PC-9 (cell line): Measurements from ENCODE around the gene ZFR. TPM values are rescaled to one million over a fixed set of nuclear protein-coding genes. Genes with fewer than 3 reads are reported as not detected.
"Not testable (repeated sequence)": the region's sequence is repeated elsewhere in the genome, so short reads cannot be mapped to it uniquely, and the experiment has no call there.

ENCODE experiments used
- BruUV-seq: library from RNA; stranded (reverse); fragments of 400-500 nt; replicated peaks from 2 replicates; lab custom pipeline; 2021; lab: Mats Ljungman, UMichigan
- CTCF ChIA-PET: fragments of 300-600 bp; sonication (Branson Sonifier 250); formaldehyde crosslinking; loops from one replicate; lab custom pipeline; 2022; ENCODE audit warnings: antibody characterized with exemption; lab: Charles Lee
- POLR2A ChIA-PET: fragments of 300-600 bp; sonication (Branson Sonifier 250); formaldehyde crosslinking; loops from one replicate; lab custom pipeline; 2022; ENCODE audit warnings: antibody characterized with exemption; ENCODE audit not compliant: unreplicated experiment; lab: Charles Lee
- DNase-seq, 2 experiments: peaks; one replicate each; pipeline versions ENCODE4 v3.0.0 to v3.0.0-alpha.2; 2015 to 2022; ENCODE audit warnings: mixed read lengths in 1 of 2
- H2AFZ ChIP-seq: fragments of 200-600 bp; sonication (generic); 2 replicates; pipeline ENCODE4 v1.8.1; 2017; ENCODE audit warnings: antibody characterized with exemption
- H3F3A ChIP-seq: fragments of 200-600 bp; sonication (generic); 2 replicates; pipeline ENCODE4 v1.8.1; 2017; ENCODE audit warnings: antibody characterized with exemption, mild to moderate bottlenecking, low read depth; ENCODE audit not compliant: insufficient read depth
- H3K27ac ChIP-seq: fragments of 200-600 bp; sonication (generic); 2 replicates; pipeline ENCODE4 v1.6.1; 2016; ENCODE audit warnings: mixed run types
- H3K27me3 ChIP-seq: fragments of 200-600 bp; sonication (generic); 2 replicates; pipeline ENCODE4 v1.6.1; 2016; ENCODE audit warnings: low read depth, mixed run types; ENCODE audit not compliant: insufficient read depth
- H3K36me3 ChIP-seq: fragments of 200-600 bp; sonication (generic); 2 replicates; pipeline ENCODE4 v1.6.1; 2016; ENCODE audit warnings: low read depth, mixed run types
- H3K4me1 ChIP-seq: fragments of 200-600 bp; sonication (generic); replicated peaks from 2 replicates; pipeline ENCODE4 v1.6.1; 2016; ENCODE audit warnings: mixed run types; ENCODE audit not compliant: insufficient read depth
- H3K4me2 ChIP-seq: fragments of 200-600 bp; sonication (generic); 2 replicates; pipeline ENCODE4 v1.6.1; 2017; ENCODE audit warnings: mixed run types
- H3K4me3 ChIP-seq: fragments of 200-600 bp; sonication (generic); 2 replicates; pipeline ENCODE4 v1.6.1; 2016; ENCODE audit warnings: mixed run types
- H3K79me2 ChIP-seq: fragments of 200-600 bp; sonication (generic); 2 replicates; pipeline ENCODE4 v1.6.1; 2017; ENCODE audit warnings: low read depth, mixed run types
- H3K9me2 ChIP-seq: fragments of 200-600 bp; sonication (generic); 2 replicates; pipeline ENCODE4 v1.8.1; 2017; ENCODE audit warnings: mild to moderate bottlenecking; ENCODE audit not compliant: insufficient read depth
- H3K9me3 ChIP-seq: fragments of 200-600 bp; sonication (generic); 2 replicates; pipeline ENCODE4 v1.8.1; 2016; ENCODE audit warnings: low read depth; ENCODE audit not compliant: insufficient read depth
- H4K20me1 ChIP-seq: fragments of 200-600 bp; sonication (generic); 2 replicates; pipeline ENCODE4 v1.8.1; 2017; ENCODE audit not compliant: insufficient read depth
- CTCF ChIP-seq: fragments of 200-600 bp; sonication (generic); conservative IDR thresholded peaks from 2 replicates; pipeline ENCODE4 v1.6.1; 2017; ENCODE audit warnings: mixed run types, antibody characterized with exemption, mild to moderate bottlenecking, moderate library complexity
- EZH2 ChIP-seq: fragments of 200-600 bp; sonication (generic); IDR thresholded peaks from 2 replicates; pipeline ENCODE4 v1.8.0; 2017; ENCODE audit warnings: antibody characterized with exemption, low read depth
- intact Hi-C: fragments of 100-400 bp; cut with micrococcal nuclease; formaldehyde crosslinking; loops from one replicate; pipeline ENCODE4 v1.10.0; 2022; ENCODE audit not compliant: unreplicated experiment
- total RNA-seq: library from RNA; stranded (reverse); gene quantifications from 2 replicates; pipeline ENCODE4 v1.2.3, GENCODE V29; 2021

Gene ZFR
- total RNA-seq, 1 experiment from 2014 or later, result 69.2 TPM

GRCh38 chr5:32435383-32435782 lies 9.2 kb downstream of the ZFR start:
- Histone ChIP-seq H3K4me3 (no peak overlapping the region), H3K27me3 (no peaks in the 10 kb centered on the region), H3K9me2 (no peaks in the 10 kb centered on the region; the same call in 1 of the 2 replicates), H3F3A (peaks cover 11% of the 10 kb centered on the region; the same call in 1 of the 2 replicates), H4K20me1 (peaks cover 98% of the 10 kb centered on the region), H3K4me2 (no peak overlapping the region), H3K9me3 (no peaks in the 10 kb centered on the region), H3K79me2 (peaks cover 100% of the 10 kb centered on the region), H3K4me1 (peaks cover 35% of the 10 kb centered on the region), H3K36me3 (peaks cover 39% of the 10 kb centered on the region), H3K27ac (no peak overlapping the region), H2AFZ (no peak overlapping the region)
- intact Hi-C loops, result no loop called here
- no TSS peak for BruUV-seq
- ChIA-PET CTCF (interaction anchor here (0.6 kb wide), 1 partner anchor 18 kb away, joined by 3 read pairs; no protein-coding TSS in a partner anchor), POLR2A (no interaction called here)
- no peak for DNase-seq
- TF ChIP-seq EZH2 (no peak), CTCF (no peak)

GRCh38 chr5:32434221-32434620 lies 10.3 kb downstream of the ZFR start:
- no TSS peak for BruUV-seq

GRCh38 chr5:32432633-32433032 lies 11.9 kb downstream of the ZFR start:
- H3K36me3 ChIP-seq, result peaks cover 42% of the 10 kb centered on the region
- ChIA-PET CTCF (no interaction called here), POLR2A (no interaction called here)
- peaks cover 82% of the 10 kb centered on the region for H4K20me1 ChIP-seq
- BruUV-seq, result no TSS peak
- no peak for TF ChIP-seq CTCF
- TF ChIP-seq EZH2, result no peak
- H3K4me1 ChIP-seq, result peaks cover 11% of the 10 kb centered on the region
- H3K27ac ChIP-seq, result no peak overlapping the region
- H3K27me3 ChIP-seq, result no peaks in the 10 kb centered on the region
- DNase-seq, result no peak
- no peaks in the 10 kb centered on the region; the same call in 1 of the 2 replicates for H3K9me2 ChIP-seq
- H3K4me3 ChIP-seq, result no peak overlapping the region
- peaks cover 5% of the 10 kb centered on the region; the same call in 1 of the 2 replicates for H3F3A ChIP-seq
- no peaks in the 10 kb centered on the region for H3K9me3 ChIP-seq
- H3K4me2 ChIP-seq, result no peak overlapping the region
- no peak overlapping the region for H2AFZ ChIP-seq
- H3K79me2 ChIP-seq, result peaks cover 96% of the 10 kb centered on the region
- intact Hi-C loops, result no loop called here

More at GRCh38 chr5:32434221-32434620, 10.3 kb downstream of the ZFR start:
- H2AFZ ChIP-seq, result no peak overlapping the region
- H3K9me3 ChIP-seq, result no peaks in the 10 kb centered on the region
- TF ChIP-seq CTCF (no peak), EZH2 (no peak)
- intact Hi-C loops, result no loop called here
- CTCF ChIA-PET, result interaction anchor here (0.6 kb wide), 1 partner anchor 279 kb away, joined by 6 read pairs; no protein-coding TSS in a partner anchor
- H3K36me3 ChIP-seq, result peaks cover 39% of the 10 kb centered on the region
- POLR2A ChIA-PET, result no interaction called here
- no peak overlapping the region for H3K4me2 ChIP-seq
- peaks cover 5% of the 10 kb centered on the region; the same call in 1 of the 2 replicates for H3F3A ChIP-seq
- no peaks in the 10 kb centered on the region for H3K27me3 ChIP-seq
- H3K27ac ChIP-seq, result no peak overlapping the region
- H3K9me2 ChIP-seq, result no peaks in the 10 kb centered on the region; the same call in 1 of the 2 replicates
- DNase-seq, result no peak
- H3K4me1 ChIP-seq, result peaks cover 24% of the 10 kb centered on the region
- H4K20me1 ChIP-seq, result peaks cover 97% of the 10 kb centered on the region
- peaks cover 100% of the 10 kb centered on the region for H3K79me2 ChIP-seq
- no peak overlapping the region for H3K4me3 ChIP-seq

GRCh38 chr5:32430825-32431224 lies 13.7 kb downstream of the ZFR start:
- H3K27me3 ChIP-seq, H3K9me2 ChIP-seq, H3K4me2 ChIP-seq, H3K27ac ChIP-seq, H3K4me3 ChIP-seq, H2AFZ ChIP-seq, CTCF ChIA-PET, POLR2A ChIA-PET, H3K4me1 ChIP-seq, DNase-seq, H3K9me3 ChIP-seq, intact Hi-C loops, BruUV-seq: not testable (repeated sequence)
- Histone ChIP-seq H4K20me1 (peaks cover 75% of the 10 kb centered on the region), H3F3A (peaks cover 11% of the 10 kb centered on the region; the same call in 1 of the 2 replicates), H3K79me2 (peaks cover 96% of the 10 kb centered on the region), H3K36me3 (peaks cover 46% of the 10 kb centered on the region)
